Measurements from ENCODE around the gene EPO.

The EPO gene

DNA sequence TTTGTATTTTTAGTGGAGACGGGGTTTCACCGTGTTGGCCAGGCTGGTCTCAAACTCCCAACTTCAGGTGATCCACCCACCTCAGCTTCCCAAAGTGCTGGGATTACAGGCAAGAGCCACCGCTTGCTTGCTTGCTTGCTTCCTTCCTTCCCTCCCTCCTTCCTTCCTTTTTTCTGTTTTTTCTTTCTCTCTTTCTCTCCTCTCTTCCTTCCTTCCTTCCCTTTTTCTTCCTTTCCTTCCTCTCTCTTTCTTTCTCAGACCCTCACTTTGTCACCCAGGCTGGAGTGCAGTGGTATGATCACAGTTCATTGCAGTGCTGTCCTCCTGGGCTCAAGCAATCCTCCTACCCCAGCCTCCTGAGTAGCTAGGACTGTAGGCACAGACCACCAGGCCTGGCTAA lies 19.2 kb upstream of the EPO start:
- in situ Hi-C loops (cut with MboI; ENCODE audit: low sequenced_read_pairs) = loop anchor here (25.0 kb wide), 1 partner anchor 136 kb away; the partner anchor contains the start of gene EPHB4

DNA sequence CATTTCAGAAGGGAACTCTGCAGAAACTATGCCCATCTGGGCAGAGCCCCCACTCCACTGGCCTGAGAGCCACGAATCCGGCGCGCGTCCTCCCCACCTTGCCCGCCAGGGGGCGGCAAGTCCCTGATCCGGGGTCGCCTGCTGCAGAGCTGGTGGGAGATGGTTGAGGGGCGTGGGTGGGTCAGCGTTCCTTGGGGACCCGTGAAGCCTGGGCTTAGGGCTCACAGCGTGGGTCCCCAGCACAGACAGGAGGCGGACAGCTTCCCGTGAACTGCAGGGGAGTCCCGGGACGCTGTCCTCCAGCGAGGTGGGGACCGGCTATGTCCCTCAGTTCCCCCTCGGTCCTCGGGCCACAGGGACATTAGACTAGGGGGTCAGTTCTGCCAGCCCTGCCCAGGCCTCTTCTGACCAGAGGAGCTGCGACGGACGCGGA lies 14.9 kb upstream of the EPO start:
- in situ Hi-C loops (cut with MboI; ENCODE audit: low sequenced_read_pairs) = loop anchor here (25.0 kb wide), 1 partner anchor 132 kb away; the partner anchor contains the start of gene EPHB4

DNA sequence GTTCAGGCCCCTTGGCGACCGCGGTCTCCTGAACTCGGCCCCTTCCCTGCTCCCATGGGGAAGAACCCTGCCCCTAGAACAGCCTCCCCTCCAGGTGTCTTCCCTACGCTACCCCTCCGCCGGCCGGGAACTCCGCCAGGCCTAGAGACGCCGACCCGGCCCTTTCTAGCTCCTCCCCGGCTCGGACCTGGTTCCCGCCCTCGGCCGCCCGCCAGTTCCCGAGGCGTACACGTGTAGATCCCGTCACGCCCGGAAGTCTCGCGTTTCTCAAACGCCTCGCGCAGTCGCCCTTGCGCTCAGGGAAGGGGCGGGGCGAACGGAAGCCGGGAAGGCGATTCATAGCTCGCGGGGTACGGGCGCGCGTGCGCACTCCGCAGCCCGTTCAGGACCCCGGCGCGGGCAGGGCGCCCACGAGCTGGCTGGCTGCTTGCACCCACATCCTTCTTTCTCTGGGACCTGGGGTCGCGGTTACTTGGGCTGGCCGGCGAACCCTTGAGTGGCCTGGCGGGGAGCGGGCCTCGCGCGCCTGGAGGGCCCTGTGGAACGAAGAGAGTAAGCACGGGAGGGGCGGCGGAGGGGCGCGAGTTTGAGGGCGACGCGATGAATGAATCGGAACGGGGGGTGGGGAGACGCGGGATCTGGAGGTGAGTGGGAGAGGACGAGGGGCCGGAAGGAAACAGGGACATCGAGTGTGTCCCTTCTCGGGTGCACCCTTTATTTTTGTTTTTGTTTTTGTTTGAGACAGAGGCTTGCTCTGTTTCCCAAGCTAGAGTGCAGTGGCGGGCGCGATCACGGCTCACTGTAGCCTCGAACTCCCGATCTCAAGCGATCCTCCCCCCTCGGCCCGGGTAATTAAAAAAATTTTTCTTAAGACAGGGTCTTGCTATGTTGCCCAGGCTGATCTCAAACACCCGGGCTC lies 14.3 kb upstream of the EPO start, which contains the start of gene POP7:
POP7 (plus strand) TSS at position 369 of the 919 bp plus-strand sequence. CDS start 710 bp downstream, outside the sequence.
- in situ Hi-C loops (cut with MboI; ENCODE audit: low sequenced_read_pairs) = loop anchor here (25.0 kb wide), 1 partner anchor 131 kb away; the partner anchor contains the start of gene EPHB4

- in situ Hi-C loops (cut with MboI; ENCODE audit: low sequenced_read_pairs) = loop anchor here (25.0 kb wide), 1 partner anchor 131 kb away; the partner anchor contains the start of gene EPHB4
These were observed 13.5 kb upstream of the EPO start for GRCh38 chr7:100706672-100707311.

GRCh38 chr7:100708395-100708794 lies 11.9 kb upstream of the EPO start:
- in situ Hi-C loops (cut with MboI; ENCODE audit: low sequenced_read_pairs) = loop anchor here (25.0 kb wide), 1 partner anchor 129 kb away; the partner anchor contains the start of gene EPHB4

DNA sequence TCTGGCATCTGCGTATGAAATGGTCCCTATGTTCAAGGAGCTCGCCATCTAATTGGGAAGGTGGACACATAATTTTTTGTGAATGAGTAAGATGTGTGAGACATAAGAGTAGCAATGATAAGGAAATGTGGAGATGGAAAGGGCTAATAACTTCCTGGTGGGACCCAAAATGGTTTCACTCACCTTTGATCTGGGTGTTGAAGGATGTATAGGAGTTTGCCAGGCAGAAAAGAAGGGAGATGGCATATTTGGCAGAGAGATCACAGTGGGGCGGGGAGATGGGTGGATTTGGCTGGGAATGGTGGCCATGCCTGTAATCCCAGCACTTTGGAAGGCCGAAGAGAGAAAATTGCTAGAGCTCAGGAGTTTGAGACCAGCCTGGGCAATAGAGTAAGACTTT lies 9.8 kb upstream of the EPO start:
- in situ Hi-C loops (cut with MboI; ENCODE audit: low sequenced_read_pairs) = loop anchor here (25.0 kb wide), 1 partner anchor 127 kb away; the partner anchor contains the start of gene EPHB4

DNA sequence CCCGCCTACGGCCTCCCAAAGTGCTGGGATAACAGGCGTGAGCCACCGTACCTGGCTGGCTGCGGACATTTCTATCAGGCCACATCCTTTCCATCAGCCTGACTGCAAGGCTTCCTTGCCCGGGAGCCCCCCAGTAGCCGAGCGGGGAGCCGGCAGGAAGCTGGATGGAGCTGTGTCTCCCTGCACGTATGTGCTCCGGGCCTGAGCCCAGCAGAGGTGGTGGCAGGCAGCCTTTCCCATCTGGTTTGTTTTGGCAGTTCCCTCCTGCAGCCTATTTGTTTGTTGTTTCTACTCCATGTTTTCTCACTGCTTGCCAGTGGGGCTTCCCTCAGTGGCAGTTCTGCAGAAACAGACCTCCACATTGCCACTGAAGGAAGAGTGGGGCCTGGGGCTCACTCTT lies 8.9 kb upstream of the EPO start:
- in situ Hi-C loops (cut with MboI; ENCODE audit: low sequenced_read_pairs) = loop anchor here (25.0 kb wide), 1 partner anchor 126 kb away; the partner anchor contains the start of gene EPHB4

GRCh38 chr7:100714725-100715124 lies 5.5 kb upstream of the EPO start:
- in situ Hi-C loops (cut with MboI; ENCODE audit: low sequenced_read_pairs) = loop anchor here (25.0 kb wide), 1 partner anchor 123 kb away; the partner anchor contains the start of gene EPHB4

DNA sequence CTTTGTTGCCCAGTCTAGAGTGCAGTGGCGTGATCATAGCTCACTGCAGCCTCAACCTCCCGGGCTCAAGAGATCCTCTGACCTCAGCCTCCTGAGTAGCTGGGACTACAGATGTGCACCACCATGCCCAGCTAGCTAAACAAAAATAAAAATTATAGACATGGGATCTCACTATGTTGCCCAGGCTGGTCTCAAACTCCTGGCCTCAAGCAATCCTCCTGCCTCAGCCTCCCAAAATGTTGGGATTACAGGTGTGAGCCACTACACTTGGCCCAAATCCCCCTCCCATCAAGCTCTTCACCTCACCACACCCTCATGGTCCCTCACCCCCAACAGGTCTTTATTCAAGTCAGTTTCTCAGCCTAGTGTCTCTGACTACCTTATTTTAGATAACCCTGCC lies 3.2 kb upstream of the EPO start:
- in situ Hi-C loops (cut with MboI; ENCODE audit: low sequenced_read_pairs) = loop anchor here (25.0 kb wide), 1 partner anchor 120 kb away; the partner anchor contains the start of gene EPHB4

DNA sequence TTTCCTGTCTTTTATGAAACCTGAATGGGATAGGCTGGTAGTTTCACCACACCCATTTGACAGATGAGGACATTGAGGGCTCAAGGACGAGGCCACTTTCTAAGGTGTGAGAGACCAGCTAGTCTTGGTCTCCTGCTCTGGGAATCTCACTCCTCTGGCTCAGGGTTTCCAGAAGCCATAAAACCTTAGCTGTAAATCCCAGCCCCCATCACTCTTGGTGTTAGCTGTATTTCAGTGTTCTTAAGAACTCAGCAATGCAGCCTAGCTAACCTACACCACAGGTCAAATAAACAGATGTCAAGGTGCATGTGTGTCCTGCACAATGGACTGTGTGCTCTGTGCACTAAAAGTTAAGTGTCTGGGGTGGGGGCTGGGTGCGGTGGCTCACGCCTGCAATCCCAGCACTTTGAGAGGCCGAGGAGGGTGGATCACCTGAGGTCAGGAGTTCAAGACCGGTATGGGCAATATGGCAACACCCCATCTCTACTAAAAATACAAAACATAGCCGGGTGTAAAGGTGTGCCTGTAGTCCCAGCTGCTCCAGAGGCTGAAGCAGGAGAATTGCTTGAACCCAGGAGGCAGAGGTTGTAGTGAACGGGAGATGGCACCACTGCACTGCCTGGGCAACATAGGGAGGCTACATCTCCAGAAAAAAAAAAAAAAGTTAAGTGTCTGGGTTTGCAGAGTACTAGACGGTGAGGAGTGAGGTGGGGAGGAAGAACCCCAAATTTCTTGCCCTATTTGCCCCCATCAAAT lies 567 bp upstream of the EPO start:
- in situ Hi-C loops (cut with MboI; ENCODE audit: low sequenced_read_pairs) = loop anchor here (25.0 kb wide), 1 partner anchor 118 kb away; the partner anchor contains the start of gene EPHB4

- in situ Hi-C loops (cut with MboI; ENCODE audit: low sequenced_read_pairs) = loop anchor here (25.0 kb wide), 1 partner anchor 116 kb away; the partner anchor contains the start of gene EPHB4
These were observed 620 bp downstream of the EPO start for GRCh38 chr7:100720671-100721504.

DNA sequence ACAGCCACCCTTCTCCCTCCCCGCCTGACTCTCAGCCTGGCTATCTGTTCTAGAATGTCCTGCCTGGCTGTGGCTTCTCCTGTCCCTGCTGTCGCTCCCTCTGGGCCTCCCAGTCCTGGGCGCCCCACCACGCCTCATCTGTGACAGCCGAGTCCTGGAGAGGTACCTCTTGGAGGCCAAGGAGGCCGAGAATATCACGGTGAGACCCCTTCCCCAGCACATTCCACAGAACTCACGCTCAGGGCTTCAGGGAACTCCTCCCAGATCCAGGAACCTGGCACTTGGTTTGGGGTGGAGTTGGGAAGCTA lies 1.2 kb downstream of the EPO start:
- in situ Hi-C loops (cut with MboI; ENCODE audit: low sequenced_read_pairs) = loop anchor here (25.0 kb wide), 1 partner anchor 116 kb away; the partner anchor contains the start of gene EPHB4

- in situ Hi-C loops (cut with MboI; ENCODE audit: low sequenced_read_pairs) = loop anchor here (25.0 kb wide), 1 partner anchor 115 kb away; the partner anchor contains the start of gene EPHB4
These were observed 2.4 kb downstream of the EPO start for GRCh38 chr7:100722480-100723212.

DNA sequence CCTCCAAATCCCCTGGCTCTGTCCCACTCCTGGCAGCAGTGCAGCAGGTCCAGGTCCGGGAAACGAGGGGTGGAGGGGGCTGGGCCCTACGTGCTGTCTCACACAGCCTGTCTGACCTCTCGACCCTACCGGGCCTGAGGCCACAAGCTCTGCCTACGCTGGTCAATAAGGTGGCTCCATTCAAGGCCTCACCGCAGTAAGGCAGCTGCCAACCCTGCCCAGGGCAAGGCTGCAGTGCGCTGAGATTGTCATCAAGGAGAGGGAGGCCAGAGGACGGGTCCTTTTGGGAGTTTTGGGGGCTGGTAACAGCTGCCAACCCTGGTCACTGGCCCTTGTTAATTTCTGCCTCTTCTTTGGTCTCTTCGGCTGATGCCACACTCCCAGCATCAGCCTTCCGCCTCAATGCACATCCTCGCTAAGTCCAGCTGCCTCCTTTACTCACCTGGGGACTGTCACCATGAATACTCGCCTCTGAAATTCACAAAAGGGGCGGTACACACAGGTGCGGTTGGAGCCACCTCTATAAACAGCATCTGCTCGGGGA lies 3.5 kb downstream of the EPO start:
- in situ Hi-C loops (cut with MboI; ENCODE audit: low sequenced_read_pairs) = loop anchor here (25.0 kb wide), 1 partner anchor 113 kb away; the partner anchor contains the start of gene EPHB4

DNA sequence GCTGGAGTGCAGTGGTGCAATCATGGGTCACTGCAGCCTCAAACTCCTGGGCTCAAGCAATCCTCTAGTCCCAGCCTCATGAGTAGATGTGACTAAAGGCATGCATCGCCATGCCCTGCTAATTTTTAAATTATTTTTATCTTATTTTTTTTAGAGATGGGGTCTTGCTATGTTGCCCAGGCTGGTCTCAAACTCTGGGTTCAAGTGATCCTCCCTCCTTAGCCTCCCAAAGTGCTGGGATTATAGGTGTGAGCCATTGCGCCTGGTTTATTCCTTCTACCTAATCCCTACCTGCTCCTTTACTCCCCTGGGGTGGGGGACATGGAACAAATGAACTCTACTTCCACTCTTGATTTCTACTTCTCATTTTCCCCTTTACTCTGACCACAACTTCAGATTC lies 4.1 kb downstream of the EPO start:
- in situ Hi-C loops (cut with MboI; ENCODE audit: low sequenced_read_pairs) = loop anchor here (25.0 kb wide), 1 partner anchor 113 kb away; the partner anchor contains the start of gene EPHB4

- in situ Hi-C loops (cut with MboI; ENCODE audit: low sequenced_read_pairs) = no loop called here
These were observed 6.9 kb downstream of the EPO start for GRCh38 chr7:100726996-100727761.

GRCh38 chr7:100728196-100728595 lies 7.9 kb downstream of the EPO start:
- in situ Hi-C loops (cut with MboI; ENCODE audit: low sequenced_read_pairs) = no loop called here
